OCI-LY3 (cell line): ENCODE measurements around the gene GABRB2.

ENCODE experiments used
- H2AFZ ChIP-seq: fragments of 200-600, 300-600 bp; shearing (Covaris generic); 2 replicates; pipeline ENCODE4 v1.6.0; 2014; ENCODE audit warnings: antibody characterized with exemption, low read depth, low read length
- H3K27ac ChIP-seq: fragments of 200-600, 300-600 bp; sonication (generic); 2 replicates; pipeline ENCODE4 v1.5.1; 2014; ENCODE audit warnings: mild to moderate bottlenecking, low read length, moderate library complexity, mixed read lengths
- H3K27me3 ChIP-seq: fragments of 200-600, 300-600 bp; sonication (generic); 2 replicates; pipeline ENCODE4 v1.6.1; 2014; ENCODE audit warnings: low read depth, low read length, mixed read lengths
- H3K36me3 ChIP-seq: fragments of 200-600, 300-600 bp; sonication (generic); replicated peaks from 2 replicates; pipeline ENCODE3; 2014; ENCODE audit warnings: low read depth, low read length, mixed read lengths
- H3K4me1 ChIP-seq: fragments of 300-600, 200-600 bp; sonication (generic); 2 replicates; pipeline ENCODE4 v1.6.1; 2014; ENCODE audit warnings: low read length, mixed read lengths
- H3K4me2 ChIP-seq: fragments of 200-600, 300-600 bp; sonication (generic); 2 replicates; pipeline ENCODE4 v1.6.1; 2014; ENCODE audit warnings: low read length, mixed read lengths
- H3K4me3 ChIP-seq: fragments of 300-600, 200-600 bp; sonication (generic); 2 replicates; pipeline ENCODE4 v1.5.1; 2014; ENCODE audit warnings: antibody characterized with exemption, mild to moderate bottlenecking, low read length, moderate library complexity
- H3K79me2 ChIP-seq: fragments of 300-600, 200-600 bp; shearing (Covaris generic); 2 replicates; pipeline ENCODE4 v1.6.1; 2014; ENCODE audit warnings: mild to moderate bottlenecking, low read length, mixed read lengths
- H3K9ac ChIP-seq: fragments of 300-600, 200-600 bp; shearing (Covaris generic); 2 replicates; pipeline ENCODE4 v1.6.0; 2014; ENCODE audit warnings: mild to moderate bottlenecking, low read length, moderate library complexity
- H3K9me3 ChIP-seq: fragments of 200-600, 300-600 bp; shearing (Covaris generic); 2 replicates; pipeline ENCODE4 v1.6.1; 2014; ENCODE audit warnings: low read length, mixed read lengths; ENCODE audit not compliant: insufficient read depth
- H4K20me1 ChIP-seq: fragments of 200-600, 300-600 bp; sonication (generic); 2 replicates; pipeline ENCODE4 v1.6.1; 2016; ENCODE audit warnings: low read length, mixed read lengths; ENCODE audit not compliant: insufficient read depth
- CTCF ChIP-seq: fragments of 200-600, 300-600 bp; sonication (generic); IDR thresholded peaks from 2 replicates; pipeline ENCODE4 v1.5.1; 2014; ENCODE audit warnings: antibody characterized with exemption, low read length, low read depth
- EZH2phosphoT487 ChIP-seq: fragments of 200-600 bp; shearing (Covaris generic); IDR thresholded peaks from 2 replicates; pipeline ENCODE4 v1.6.1; 2018; ENCODE audit warnings: antibody characterized with exemption, mixed run types, low read depth

Gene GABRB2

GRCh38 chr5:161546470-161547301 is at the start of gene GABRB2:
GABRB2 (minus strand) TSS chr5:161546725; CDS start chr5:161546643, 82 bp downstream.
- 0 out of 2 replicates have a peak, but pooled peaks cover 4% of the 10 kb centered on the region for H3K27me3 ChIP-seq
- peak within 1 kb of the TSS; percentile 83 for H3K4me2 ChIP-seq
- H3K79me2 ChIP-seq: no peaks in the 10 kb centered on the region
- H3K27ac ChIP-seq: no peak within 1 kb of the TSS
- peak within 1 kb of the TSS; percentile 41 for H3K9ac ChIP-seq
- H4K20me1 ChIP-seq: no peaks in the 10 kb centered on the region
- peaks cover 7% of the 10 kb centered on the region; the same call in 1 of the 2 replicates for H3K4me1 ChIP-seq
- peak within 1 kb of the TSS; percentile 93 for H2AFZ ChIP-seq
- no peaks in the 10 kb centered on the region for H3K9me3 ChIP-seq
- peak within 1 kb of the TSS; percentile 81 for H3K4me3 ChIP-seq
- H3K36me3 ChIP-seq: no peaks in the 10 kb centered on the region
- no peak for TF ChIP-seq EZH2phosphoT487
- TF ChIP-seq CTCF: no peak

DNA sequence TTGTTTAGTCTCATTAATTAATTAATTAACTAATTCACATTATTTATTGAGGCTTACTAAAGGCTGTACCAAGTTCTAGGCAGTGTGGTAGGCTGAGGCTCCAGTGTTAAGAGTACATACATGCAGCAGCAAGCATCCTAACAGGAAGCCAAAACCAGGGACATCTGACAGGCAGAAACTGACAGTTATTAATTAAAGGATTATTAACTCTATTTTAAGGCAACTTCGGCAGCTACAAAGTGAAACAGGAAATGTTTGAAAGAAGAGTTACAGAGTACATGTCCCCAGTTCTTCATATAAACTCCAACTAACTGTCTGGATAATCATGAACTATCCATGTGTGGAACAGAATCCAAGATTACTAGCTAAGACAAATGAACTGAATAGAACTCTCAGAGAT is 39.3 kb upstream of the GABRB2 start:
- TF ChIP-seq CTCF: no peak
- no peak for TF ChIP-seq EZH2phosphoT487
- H3K9me3 ChIP-seq: no peaks in the 10 kb centered on the region
- H3K4me3 ChIP-seq: no peak overlapping the region
- no peak overlapping the region for H3K4me2 ChIP-seq
- no peak overlapping the region for H3K9ac ChIP-seq
- no peak overlapping the region for H2AFZ ChIP-seq
- H3K27me3 ChIP-seq: no peaks in the 10 kb centered on the region
- no peak overlapping the region for H3K27ac ChIP-seq
- no peaks in the 10 kb centered on the region for H4K20me1 ChIP-seq
- no peaks in the 10 kb centered on the region for H3K36me3 ChIP-seq
- no peaks in the 10 kb centered on the region for H3K4me1 ChIP-seq
- H3K79me2 ChIP-seq: no peaks in the 10 kb centered on the region

DNA sequence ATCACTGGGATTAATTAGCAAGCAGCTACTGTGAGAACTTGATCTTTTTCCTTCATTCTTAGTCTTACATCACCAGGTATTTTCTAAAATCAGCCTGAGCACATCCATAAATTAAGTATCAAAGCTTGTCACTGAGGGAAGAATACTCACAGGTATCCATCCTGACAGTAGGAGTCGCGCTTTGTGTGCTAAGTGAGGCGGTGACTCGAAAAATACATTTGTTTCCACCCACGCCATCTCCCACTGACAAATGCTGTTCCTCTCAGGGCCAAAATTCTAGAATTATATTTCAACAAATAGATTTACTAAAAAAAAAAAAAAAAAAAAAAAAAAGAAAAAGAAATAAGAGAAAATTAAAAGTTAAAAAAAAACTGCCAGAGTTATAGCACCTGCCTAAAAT is 34.1 kb upstream of the GABRB2 start:
- Histone ChIP-seq H3K27ac (no peak overlapping the region), H3K27me3 (no peaks in the 10 kb centered on the region), H3K36me3 (no peaks in the 10 kb centered on the region), H3K4me2 (no peak overlapping the region), H4K20me1 (no peaks in the 10 kb centered on the region), H3K9ac (no peak overlapping the region), H3K4me1 (no peaks in the 10 kb centered on the region), H2AFZ (no peak overlapping the region), H3K4me3 (no peak overlapping the region), H3K9me3 (no peaks in the 10 kb centered on the region), H3K79me2 (no peaks in the 10 kb centered on the region)
- TF ChIP-seq EZH2phosphoT487: no peak
- no peak for TF ChIP-seq CTCF

GRCh38 chr5:161572914-161573313 is 26.4 kb upstream of the GABRB2 start:
- TF ChIP-seq CTCF: no peak
- no peak for TF ChIP-seq EZH2phosphoT487
- no peaks in the 10 kb centered on the region for H3K27me3 ChIP-seq
- no peak overlapping the region for H3K4me2 ChIP-seq
- H4K20me1 ChIP-seq: no peaks in the 10 kb centered on the region
- no peaks in the 10 kb centered on the region for H3K4me1 ChIP-seq
- no peaks in the 10 kb centered on the region for H3K79me2 ChIP-seq
- no peaks in the 10 kb centered on the region for H3K36me3 ChIP-seq
- no peaks in the 10 kb centered on the region for H3K9me3 ChIP-seq
- H3K4me3 ChIP-seq: no peak overlapping the region
- no peak overlapping the region for H3K27ac ChIP-seq
- H2AFZ ChIP-seq: no peak overlapping the region
- H3K9ac ChIP-seq: no peak overlapping the region
